ENCODE data around the gene BNIP1. TPM values are rescaled to one million over a fixed set of nuclear protein-coding genes. Genes with fewer than 3 reads are reported as not detected.
"Not testable (repeated sequence)": the region's sequence is repeated elsewhere in the genome, so short reads cannot be mapped to it uniquely, and the experiment has no call there.

Gene BNIP1
- polyA plus RNA-seq (2012; ENCODE audit: insufficient read depth, insufficient read length): 22.4 TPM

GRCh38 chr5:173144200-173145176 lies at the start of gene BNIP1:
Gene BNIP1, plus strand, starts transcription at chr5:173144531. Its CDS starts 15 bp downstream, at chr5:173144546.
- H3K4me3 ChIP-seq (ENCODE audit: low read length): peak within 1 kb of the TSS; percentile 94
- peak; percentile 90 for DNase-seq (ENCODE audit: low read depth, low spot score)

GRCh38 chr5:173098787-173099186 lies 45.5 kb upstream of the BNIP1 start:
- no peak overlapping the region for H3K4me3 ChIP-seq (ENCODE audit: low read length)
- no peak for DNase-seq (ENCODE audit: low read depth, low spot score)

- DNase-seq (ENCODE audit: low read depth, low spot score): peak; percentile 16
- H3K4me3 ChIP-seq (ENCODE audit: low read length): no peak overlapping the region
These were observed 44.9 kb upstream of the BNIP1 start for GRCh38 chr5:173099461-173099860.

- no peak for DNase-seq (ENCODE audit: low read depth, low spot score)
- no peak overlapping the region for H3K4me3 ChIP-seq (ENCODE audit: low read length)
These were observed 43.1 kb upstream of the BNIP1 start for GRCh38 chr5:173101245-173101644.

GRCh38 chr5:173103411-173103810 lies 40.9 kb upstream of the BNIP1 start:
- H3K4me3 ChIP-seq (ENCODE audit: low read length): no peak overlapping the region
- DNase-seq (ENCODE audit: low read depth, low spot score): no peak

- DNase-seq (ENCODE audit: low read depth, low spot score): no peak
- no peak overlapping the region for H3K4me3 ChIP-seq (ENCODE audit: low read length)
These were observed 35.4 kb upstream of the BNIP1 start for GRCh38 chr5:173108914-173109313.

- no peak overlapping the region for H3K4me3 ChIP-seq (ENCODE audit: low read length)
- no peak for DNase-seq (ENCODE audit: low read depth, low spot score)
These were observed 29.8 kb upstream of the BNIP1 start for GRCh38 chr5:173114536-173114935.

- no peak overlapping the region for H3K4me3 ChIP-seq (ENCODE audit: low read length)
- no peak for DNase-seq (ENCODE audit: low read depth, low spot score)
These were observed 24.6 kb upstream of the BNIP1 start for GRCh38 chr5:173119719-173120118.

- no peak overlapping the region for H3K4me3 ChIP-seq (ENCODE audit: low read length)
- no peak for DNase-seq (ENCODE audit: low read depth, low spot score)
These were observed 20.9 kb upstream of the BNIP1 start for GRCh38 chr5:173123416-173123815.

GRCh38 chr5:173132166-173132565 lies 12.2 kb upstream of the BNIP1 start:
- not testable (repeated sequence) for DNase-seq (ENCODE audit: low read depth, low spot score); H3K4me3 ChIP-seq (ENCODE audit: low read length)

GRCh38 chr5:173138707-173139106 lies 5.6 kb upstream of the BNIP1 start:
- no peak overlapping the region for H3K4me3 ChIP-seq (ENCODE audit: low read length)
- DNase-seq (ENCODE audit: low read depth, low spot score): no peak

- no peak overlapping the region for H3K4me3 ChIP-seq (ENCODE audit: low read length)
- no peak for DNase-seq (ENCODE audit: low read depth, low spot score)
These were observed 4.7 kb upstream of the BNIP1 start for GRCh38 chr5:173139631-173140030.

GRCh38 chr5:173140769-173141168 lies 3.6 kb upstream of the BNIP1 start:
- no peak overlapping the region for H3K4me3 ChIP-seq (ENCODE audit: low read length)
- DNase-seq (ENCODE audit: low read depth, low spot score): no peak

- H3K4me3 ChIP-seq (ENCODE audit: low read length): no peak overlapping the region
- no peak for DNase-seq (ENCODE audit: low read depth, low spot score)
These were observed 764 bp upstream of the BNIP1 start for GRCh38 chr5:173143567-173143966.

GRCh38 chr5:173148354-173148753 lies 4.0 kb downstream of the BNIP1 start:
- DNase-seq (ENCODE audit: low read depth, low spot score): no peak
- H3K4me3 ChIP-seq (ENCODE audit: low read length): no peak overlapping the region

GRCh38 chr5:173152547-173152946 lies 8.2 kb downstream of the BNIP1 start:
- DNase-seq (ENCODE audit: low read depth, low spot score): no peak
- H3K4me3 ChIP-seq (ENCODE audit: low read length): no peak overlapping the region

- DNase-seq (ENCODE audit: low read depth, low spot score): no peak
- no peak overlapping the region for H3K4me3 ChIP-seq (ENCODE audit: low read length)
These were observed 9.5 kb downstream of the BNIP1 start for GRCh38 chr5:173153842-173154241.

- H3K4me3 ChIP-seq (ENCODE audit: low read length); DNase-seq (ENCODE audit: low read depth, low spot score): not testable (repeated sequence)
These were observed 10.3 kb downstream of the BNIP1 start for GRCh38 chr5:173154619-173155018.

GRCh38 chr5:173155912-173156311 lies 11.6 kb downstream of the BNIP1 start:
- H3K4me3 ChIP-seq (ENCODE audit: low read length): no peak overlapping the region
- DNase-seq (ENCODE audit: low read depth, low spot score): no peak

GRCh38 chr5:173158366-173158765 lies 14.0 kb downstream of the BNIP1 start:
- no peak for DNase-seq (ENCODE audit: low read depth, low spot score)
- H3K4me3 ChIP-seq (ENCODE audit: low read length): no peak overlapping the region

- no peak for DNase-seq (ENCODE audit: low read depth, low spot score)
- H3K4me3 ChIP-seq (ENCODE audit: low read length): no peak overlapping the region
These were observed 14.9 kb downstream of the BNIP1 start for GRCh38 chr5:173159256-173159655.

Data from Jurkat, Clone E6-1 (cell line).